GM18499 (cell line): Measurements from ENCODE around the gene SIM1.

Experiments
- ATAC-seq: cut with Tn5 transposase; IDR thresholded peaks from one replicate; pipeline ENCODE4 v1.9.1; 2021; ENCODE audit warnings: moderate number of reproducible peaks; ENCODE audit not compliant: insufficient read depth, unreplicated experiment

Gene SIM1

GRCh38 chr6:100433726-100434435, 30.8 kb downstream of the SIM1 start:
- no peak for ATAC-seq

GRCh38 chr6:100432136-100432535, 32.6 kb downstream of the SIM1 start:
- no peak for ATAC-seq

- no peak for ATAC-seq
These were observed 33.8 kb downstream of the SIM1 start for GRCh38 chr6:100430962-100431361.

GRCh38 chr6:100427452-100427851, 37.3 kb downstream of the SIM1 start:
- no peak for ATAC-seq

GRCh38 chr6:100426744-100427338, 37.9 kb downstream of the SIM1 start:
- ATAC-seq: no peak

- ATAC-seq: no peak
These were observed 38.5 kb downstream of the SIM1 start for GRCh38 chr6:100426241-100426640.

- no peak for ATAC-seq
These were observed 44.0 kb downstream of the SIM1 start for GRCh38 chr6:100420711-100421110.

- no peak for ATAC-seq
These were observed 47.7 kb downstream of the SIM1 start for GRCh38 chr6:100417036-100417435.

GRCh38 chr6:100415768-100416167, 49.0 kb downstream of the SIM1 start:
- ATAC-seq: no peak

GRCh38 chr6:100412872-100413271, 51.8 kb downstream of the SIM1 start:
- no peak for ATAC-seq

GRCh38 chr6:100404051-100404450, 60.7 kb downstream of the SIM1 start:
- no peak for ATAC-seq

- no peak for ATAC-seq
These were observed 71.2 kb downstream of the SIM1 start for GRCh38 chr6:100393493-100393892.

- no peak for ATAC-seq
These were observed 72.3 kb downstream of the SIM1 start for GRCh38 chr6:100392423-100392822.

GRCh38 chr6:100388868-100389519, 75.7 kb downstream of the SIM1 start:
- no peak for ATAC-seq

- no peak for ATAC-seq
These were observed 81.9 kb downstream of the SIM1 start for GRCh38 chr6:100382767-100383195.

GRCh38 chr6:100382031-100382430, 82.7 kb downstream of the SIM1 start:
- ATAC-seq: no peak

GRCh38 chr6:100381111-100381510, 83.6 kb downstream of the SIM1 start:
- ATAC-seq: no peak

GRCh38 chr6:100379386-100379785, 85.3 kb downstream of the SIM1 start:
- ATAC-seq: no peak

GRCh38 chr6:100378576-100378975, 86.1 kb downstream of the SIM1 start:
- no peak for ATAC-seq

GRCh38 chr6:100376103-100376502, 88.6 kb downstream of the SIM1 start:
- ATAC-seq: no peak

GRCh38 chr6:100372326-100373091, 92.2 kb downstream of the SIM1 start:
- no peak for ATAC-seq
